COLO668 (cell line): Measurements from ENCODE around the gene ARID4B.
"Not testable (repeated sequence)": the region's sequence is repeated elsewhere in the genome, so short reads cannot be mapped to it uniquely, and the experiment has no call there.

ENCODE experiments used
- DNase-seq: peaks from one replicate; lab custom pipeline; 2025; ENCODE audit not compliant: unreplicated experiment; lab: John Stamatoyannopoulos, UW

Gene ARID4B, protein sequence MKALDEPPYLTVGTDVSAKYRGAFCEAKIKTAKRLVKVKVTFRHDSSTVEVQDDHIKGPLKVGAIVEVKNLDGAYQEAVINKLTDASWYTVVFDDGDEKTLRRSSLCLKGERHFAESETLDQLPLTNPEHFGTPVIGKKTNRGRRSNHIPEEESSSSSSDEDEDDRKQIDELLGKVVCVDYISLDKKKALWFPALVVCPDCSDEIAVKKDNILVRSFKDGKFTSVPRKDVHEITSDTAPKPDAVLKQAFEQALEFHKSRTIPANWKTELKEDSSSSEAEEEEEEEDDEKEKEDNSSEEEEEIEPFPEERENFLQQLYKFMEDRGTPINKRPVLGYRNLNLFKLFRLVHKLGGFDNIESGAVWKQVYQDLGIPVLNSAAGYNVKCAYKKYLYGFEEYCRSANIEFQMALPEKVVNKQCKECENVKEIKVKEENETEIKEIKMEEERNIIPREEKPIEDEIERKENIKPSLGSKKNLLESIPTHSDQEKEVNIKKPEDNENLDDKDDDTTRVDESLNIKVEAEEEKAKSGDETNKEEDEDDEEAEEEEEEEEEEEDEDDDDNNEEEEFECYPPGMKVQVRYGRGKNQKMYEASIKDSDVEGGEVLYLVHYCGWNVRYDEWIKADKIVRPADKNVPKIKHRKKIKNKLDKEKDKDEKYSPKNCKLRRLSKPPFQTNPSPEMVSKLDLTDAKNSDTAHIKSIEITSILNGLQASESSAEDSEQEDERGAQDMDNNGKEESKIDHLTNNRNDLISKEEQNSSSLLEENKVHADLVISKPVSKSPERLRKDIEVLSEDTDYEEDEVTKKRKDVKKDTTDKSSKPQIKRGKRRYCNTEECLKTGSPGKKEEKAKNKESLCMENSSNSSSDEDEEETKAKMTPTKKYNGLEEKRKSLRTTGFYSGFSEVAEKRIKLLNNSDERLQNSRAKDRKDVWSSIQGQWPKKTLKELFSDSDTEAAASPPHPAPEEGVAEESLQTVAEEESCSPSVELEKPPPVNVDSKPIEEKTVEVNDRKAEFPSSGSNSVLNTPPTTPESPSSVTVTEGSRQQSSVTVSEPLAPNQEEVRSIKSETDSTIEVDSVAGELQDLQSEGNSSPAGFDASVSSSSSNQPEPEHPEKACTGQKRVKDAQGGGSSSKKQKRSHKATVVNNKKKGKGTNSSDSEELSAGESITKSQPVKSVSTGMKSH (N-terminal part only)

DNA sequence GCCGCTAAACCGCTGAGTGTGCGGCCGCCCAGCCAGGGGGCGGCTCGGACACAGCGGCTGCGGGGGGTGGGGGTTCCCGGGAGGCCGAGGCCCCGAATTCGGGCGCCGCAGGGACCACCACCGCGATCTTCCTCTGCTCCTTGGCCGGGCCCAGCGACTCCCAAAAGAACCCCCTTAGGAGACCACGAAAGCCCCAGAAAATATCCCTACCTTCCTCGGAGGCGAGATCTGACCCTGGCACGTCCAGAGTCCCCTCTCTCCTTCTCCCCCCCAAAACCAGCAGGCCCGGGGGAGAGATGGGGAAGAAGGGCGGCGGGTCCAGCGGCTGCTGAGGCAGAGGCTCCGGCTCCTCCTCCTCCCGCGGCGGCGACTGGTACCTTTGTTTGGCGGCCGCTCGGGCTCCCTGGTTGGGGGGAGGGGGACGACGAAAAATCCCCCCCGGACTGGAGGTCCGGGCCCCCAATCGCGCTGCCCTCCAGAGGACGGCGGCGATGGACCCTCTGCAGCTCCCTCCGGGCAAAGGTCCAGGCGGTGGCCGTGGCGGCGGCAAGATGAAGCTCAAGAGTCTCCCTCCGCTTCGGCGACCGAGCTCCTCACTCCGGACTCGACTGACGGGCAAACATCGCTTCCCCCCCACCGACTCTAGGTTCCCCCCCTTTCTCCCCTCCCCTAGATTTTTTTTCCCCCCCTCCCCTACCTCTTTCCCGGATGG lies at the start of gene ARID4B:
TSS of gene ARID4B (minus strand) at position 621 of the 712 bp plus-strand sequence. CDS start 1,260 bp downstream, outside the sequence.
- peak; percentile 82 for DNase-seq

DNA sequence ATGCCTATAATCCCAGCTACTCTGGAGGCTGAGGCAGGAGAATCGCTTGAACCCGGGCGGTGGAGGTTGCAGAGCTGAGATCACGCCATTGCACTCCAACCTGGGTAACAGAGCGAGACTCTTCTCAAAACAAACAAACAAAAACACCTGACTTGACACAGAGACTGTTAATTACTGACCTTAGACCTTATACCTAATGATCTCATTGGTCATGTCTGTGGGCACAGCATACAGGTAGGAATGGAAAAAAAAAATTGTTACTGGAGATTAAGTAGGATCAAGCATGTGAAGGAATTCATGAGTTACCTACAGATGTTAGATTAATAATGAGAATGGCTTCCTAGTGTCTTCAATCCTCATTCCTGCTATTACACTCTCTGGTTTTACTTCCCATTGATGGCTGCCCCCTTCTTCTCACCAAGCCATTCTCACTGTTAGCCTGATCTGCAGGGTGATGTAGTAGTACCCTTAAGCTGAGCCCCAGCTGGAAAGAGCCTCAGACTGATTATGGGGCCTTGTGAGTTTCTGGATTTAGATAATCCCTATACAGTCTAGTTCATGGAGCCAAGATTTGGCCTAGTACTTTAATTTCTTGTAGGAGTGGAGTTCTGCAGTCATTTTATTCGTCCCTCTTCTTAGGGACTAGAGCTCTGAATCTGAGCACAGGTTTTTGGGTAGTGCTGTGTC lies 48.1 kb upstream of the ARID4B start:
- DNase-seq, result no peak

- DNase-seq, result no peak
These were observed 41.8 kb upstream of the ARID4B start for GRCh38 chr1:235369802-235370201.

DNA sequence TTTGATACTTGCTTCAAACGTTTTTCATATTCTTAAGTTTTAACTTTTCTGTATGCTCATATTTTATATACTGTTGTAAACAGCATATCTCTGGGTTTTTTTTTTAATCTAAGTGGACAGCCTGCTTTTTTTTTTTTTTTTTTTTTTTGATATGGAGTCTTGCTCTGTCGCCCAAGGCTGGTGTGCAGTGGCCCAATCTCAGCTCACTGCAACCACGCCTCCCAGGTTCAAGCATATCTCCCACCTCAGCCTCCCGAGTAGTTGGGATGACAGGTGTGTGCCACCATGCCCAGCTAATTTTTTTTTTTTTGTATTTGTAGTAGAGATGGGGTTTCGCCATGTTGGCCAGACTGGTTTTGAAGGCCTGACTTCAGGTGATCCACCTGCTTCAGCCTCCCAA lies 40.4 kb upstream of the ARID4B start:
- DNase-seq, result no peak

- peak; percentile 99 for DNase-seq
These were observed 39.3 kb upstream of the ARID4B start, which contains the start of gene TBCE for GRCh38 chr1:235367000-235367908. TSS of gene TBCE (plus strand) at chr1:235367427. CDS start at chr1:235380050, 12,623 bp downstream.

DNA sequence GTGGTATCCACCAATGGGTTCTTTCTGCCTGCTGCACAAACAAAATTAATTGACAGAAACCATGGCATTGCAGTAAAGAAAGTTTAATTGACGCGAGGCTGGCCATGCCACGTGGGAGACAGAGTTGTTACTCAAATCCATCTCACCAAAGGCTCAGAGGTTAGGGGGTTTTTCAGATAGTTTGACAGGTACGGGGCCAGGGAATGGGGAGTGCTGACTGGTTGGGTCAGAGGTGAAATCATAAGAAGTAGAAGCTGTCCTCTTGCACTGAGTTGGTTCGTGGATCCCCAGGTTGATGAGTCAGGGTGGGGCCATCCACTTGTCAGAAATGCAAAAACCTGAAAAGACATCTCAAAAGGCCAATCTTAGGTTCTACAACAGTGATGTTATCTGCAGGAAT lies 38.3 kb upstream of the ARID4B start:
- no peak for DNase-seq

DNA sequence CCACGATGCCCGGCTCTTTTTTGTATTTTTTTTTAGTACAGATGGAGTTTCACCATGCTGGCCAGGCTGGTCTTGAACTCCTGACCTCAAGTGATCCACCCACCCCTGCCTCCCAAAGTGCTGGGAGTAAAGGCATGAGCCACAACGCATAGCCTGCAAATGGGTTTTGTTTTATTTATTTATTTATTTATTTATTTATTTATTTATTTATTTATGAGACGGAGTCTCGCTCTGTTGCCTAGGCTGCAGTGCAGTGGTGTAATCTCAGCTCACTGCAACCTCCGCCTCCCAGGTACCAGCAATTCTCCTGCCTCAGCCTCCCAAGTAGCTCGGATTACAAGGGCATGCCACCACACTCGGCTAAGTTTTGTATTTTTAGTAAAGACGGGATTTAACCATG lies 36.2 kb upstream of the ARID4B start:
- DNase-seq, result not testable (repeated sequence)

DNA sequence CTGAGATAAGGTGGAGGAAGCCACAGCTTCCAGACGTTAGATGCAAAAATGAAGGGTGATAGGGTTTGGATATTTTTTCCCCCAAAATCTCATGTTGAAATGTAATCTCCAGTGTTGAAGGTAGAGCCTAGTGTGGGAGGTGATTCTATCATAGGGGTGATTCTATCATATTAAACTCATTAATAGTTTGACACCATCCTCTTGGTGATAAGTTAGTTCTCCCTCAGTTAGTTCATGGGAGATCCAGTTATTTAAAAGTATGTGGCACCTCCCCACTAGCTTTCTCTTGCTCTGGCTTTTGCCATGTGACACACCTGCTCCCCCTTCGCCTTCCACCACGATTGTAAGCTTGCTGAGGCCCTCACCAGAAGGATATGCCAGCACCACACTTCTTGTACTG lies 30.9 kb upstream of the ARID4B start:
- no peak for DNase-seq

GRCh38 chr1:235357485-235358373 lies 29.8 kb upstream of the ARID4B start:
- DNase-seq, result peak; percentile 30

GRCh38 chr1:235351898-235352297 lies 23.9 kb upstream of the ARID4B start:
- no peak for DNase-seq

GRCh38 chr1:235351441-235351840 lies 23.5 kb upstream of the ARID4B start:
- no peak for DNase-seq

DNA sequence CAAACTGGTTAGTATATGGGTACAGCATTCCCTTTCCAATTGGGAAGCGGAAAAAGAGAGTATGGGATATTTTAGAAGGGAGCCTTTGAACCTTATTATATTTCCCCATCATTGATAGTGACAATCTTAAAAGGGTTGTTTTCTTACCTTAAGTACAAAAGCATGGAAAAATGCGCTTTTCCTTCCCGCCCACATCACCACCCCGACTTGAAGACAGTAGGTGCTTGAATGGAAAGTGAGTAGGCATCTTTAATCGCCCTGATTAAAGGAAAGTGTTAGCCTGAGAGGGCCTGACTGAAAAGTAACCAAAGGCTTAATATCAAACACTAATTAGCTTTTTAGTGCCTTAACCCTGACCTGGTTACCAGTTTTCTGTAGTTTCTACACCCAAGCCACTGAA lies 15.7 kb upstream of the ARID4B start:
- no peak for DNase-seq

DNA sequence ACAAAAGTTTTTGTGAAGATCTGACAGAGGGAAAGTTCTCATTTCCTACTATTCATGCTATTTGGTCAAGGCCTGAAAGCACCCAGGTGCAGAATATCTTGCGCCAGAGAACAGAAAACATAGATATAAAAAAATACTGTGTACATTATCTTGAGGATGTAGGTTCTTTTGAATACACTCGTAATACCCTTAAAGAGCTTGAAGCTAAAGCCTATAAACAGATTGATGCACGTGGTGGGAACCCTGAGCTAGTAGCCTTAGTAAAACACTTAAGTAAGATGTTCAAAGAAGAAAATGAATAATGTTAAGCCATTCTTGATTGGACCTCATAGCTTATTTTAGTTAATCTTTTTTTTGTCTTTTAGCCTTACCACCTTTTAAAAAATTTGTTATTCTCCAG lies 14.5 kb upstream of the ARID4B start:
- DNase-seq, result no peak

GRCh38 chr1:235342039-235342438 lies 14.1 kb upstream of the ARID4B start:
- no peak for DNase-seq

DNA sequence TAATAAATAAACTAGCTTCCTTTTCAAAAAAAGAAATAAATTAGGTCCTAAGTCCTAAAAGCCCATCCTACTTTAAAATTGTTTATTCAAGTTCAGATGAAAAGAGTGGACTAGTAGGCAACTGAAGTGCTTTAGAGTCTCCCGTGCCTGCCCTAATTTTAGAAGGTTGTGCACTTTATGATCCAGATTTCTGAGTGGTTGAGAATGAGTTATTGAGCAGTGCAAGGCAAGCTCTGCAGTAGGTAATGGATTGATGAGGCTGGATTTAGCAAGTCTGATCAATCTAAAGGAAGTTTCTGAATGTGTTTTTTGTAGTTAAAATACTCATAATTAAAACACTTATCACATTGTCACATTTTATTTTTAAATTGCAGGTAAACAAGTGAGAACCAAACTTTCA lies 13.4 kb upstream of the ARID4B start:
- DNase-seq, result no peak

- DNase-seq, result no peak
These were observed 11.8 kb upstream of the ARID4B start for GRCh38 chr1:235339746-235340145.

DNA sequence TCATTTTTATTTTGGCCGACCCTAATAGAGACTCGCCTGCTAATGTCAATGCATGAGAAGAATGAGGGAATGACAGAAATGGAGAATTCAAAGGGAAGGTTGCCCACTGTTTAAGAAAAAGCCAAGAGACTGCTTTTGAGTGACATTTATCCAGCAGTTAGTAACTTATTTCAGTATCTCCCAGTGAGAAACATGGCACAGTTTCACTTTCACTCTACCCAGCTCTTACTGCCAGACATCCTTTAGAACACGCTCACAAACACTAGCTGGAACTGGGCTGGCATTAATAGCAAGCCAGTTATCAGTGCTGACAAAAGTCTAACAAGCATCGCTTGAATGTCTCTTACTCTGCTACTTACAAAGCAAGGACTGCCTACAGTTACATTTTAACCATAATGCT lies 8.9 kb upstream of the ARID4B start:
- no peak for DNase-seq

DNA sequence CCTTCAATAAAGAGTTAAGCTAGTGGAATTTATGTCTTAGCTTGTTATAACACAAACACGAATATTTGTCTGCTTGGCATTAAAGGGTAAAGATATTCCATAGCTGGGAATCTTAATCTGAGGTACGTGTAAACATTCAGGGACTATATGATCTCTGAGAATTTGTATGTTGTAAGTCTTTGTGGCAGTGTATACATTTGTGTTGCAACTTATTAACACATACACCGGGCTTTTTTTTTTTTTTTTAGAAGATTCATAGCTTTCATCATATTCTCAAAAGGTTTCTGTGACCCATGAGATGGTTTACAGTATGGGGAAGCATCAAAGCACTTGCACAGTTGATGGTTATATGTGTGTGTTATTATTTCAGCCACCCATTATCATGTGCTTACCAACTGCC lies 3.4 kb upstream of the ARID4B start:
- DNase-seq, result no peak
